Left ventricle myocardium inferior (tissue), 1 donor: ENCODE measurements around the gene C7orf25. TPM values are rescaled to one million over a fixed set of nuclear protein-coding genes. Genes with fewer than 3 reads are reported as not detected.
"Not testable (repeated sequence)": the region's sequence is repeated elsewhere in the genome, so short reads cannot be mapped to it uniquely, and the experiment has no call there.

Experiments used
- DNase-seq: peaks from one replicate; pipeline ENCODE4 v3.0.0-alpha.2; 2020
- H3K27ac ChIP-seq: fragments of 200-600 bp; replicated peaks from 2 replicates; pipeline ENCODE4 v1.8.0; 2021
- H3K27me3 ChIP-seq: fragments of 200-600 bp; 2 replicates; pipeline ENCODE4 v1.8.0; 2021; ENCODE audit warnings: low read depth
- H3K36me3 ChIP-seq: fragments of 200-600 bp; 2 replicates; pipeline ENCODE4 v1.8.0; 2021
- H3K4me1 ChIP-seq: fragments of 200-600 bp; 2 replicates; pipeline ENCODE4 v1.8.0; 2021
- H3K4me3 ChIP-seq: fragments of 200-600 bp; 2 replicates; pipeline ENCODE4 v1.8.0; 2021; ENCODE audit warnings: mild to moderate bottlenecking, moderate library complexity
- H3K9me3 ChIP-seq: fragments of 200-600 bp; replicated peaks from 2 replicates; pipeline ENCODE4 v1.8.0; 2021
- CTCF ChIP-seq: fragments of 200-600 bp; IDR thresholded peaks from 2 replicates; pipeline ENCODE4 v1.8.0; 2021; ENCODE audit warnings: antibody characterized with exemption, mild to moderate bottlenecking, borderline replicate concordance
- intact Hi-C: fragments of 100-400 bp; cut with micrococcal nuclease; formaldehyde crosslinking; loops from one replicate; pipeline ENCODE4 v1.11.0; 2022
- total RNA-seq: library from RNA; stranded (reverse); fragmentation: NEBNext Ultra II Directional; extraction: Animal tissue kit (Norgen Biotek cat#: 25700); gene quantifications from one replicate; pipeline ENCODE4 v1.2.1, GENCODE V29; 2021
- donor health status: DM: no; HTN: yes; CAD: no; lungs with severe emphysema.

C7orf25 gene
- total RNA-seq, 1 donor from 2014 or later = 4.9 TPM

DNA sequence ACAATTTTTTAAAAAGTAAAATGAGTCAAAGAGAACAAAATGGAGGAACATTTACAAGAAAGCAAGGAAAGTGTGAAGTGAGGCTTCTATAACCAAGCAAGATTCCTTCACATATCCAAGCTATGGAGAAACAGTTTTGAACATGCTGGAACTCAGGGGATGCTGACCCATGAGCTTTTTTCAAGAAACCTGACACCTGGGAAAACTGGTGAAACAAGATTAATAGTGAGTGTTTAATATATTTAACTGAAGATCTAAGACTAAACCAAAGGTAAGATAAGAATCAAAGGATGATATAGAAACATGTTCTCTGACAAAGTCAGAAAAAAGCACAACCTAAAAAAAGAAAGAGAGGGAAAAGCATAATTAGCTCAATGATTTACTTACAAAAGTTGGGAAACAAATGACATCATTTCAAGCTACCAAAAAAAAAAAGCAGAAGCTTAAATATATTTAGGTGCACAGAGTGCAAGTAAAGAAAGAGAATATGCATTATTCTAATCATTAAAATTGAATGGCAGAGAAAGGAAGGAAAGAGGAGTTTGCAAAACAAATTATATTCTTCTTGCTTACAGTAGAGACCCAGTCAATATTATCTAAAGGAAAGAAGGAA lies 24.9 kb downstream of the C7orf25 start:
- TF ChIP-seq CTCF = no peak
- Histone ChIP-seq H3K9me3 (no peaks in the 10 kb centered on the region), H3K4me3 (no peak overlapping the region), H3K36me3 (no peaks in the 10 kb centered on the region), H3K4me1 (peaks cover 27% of the 10 kb centered on the region), H3K27ac (no peak overlapping the region), H3K27me3 (no peaks in the 10 kb centered on the region)
- intact Hi-C loops = no loop called here
- DNase-seq = no peak

DNA sequence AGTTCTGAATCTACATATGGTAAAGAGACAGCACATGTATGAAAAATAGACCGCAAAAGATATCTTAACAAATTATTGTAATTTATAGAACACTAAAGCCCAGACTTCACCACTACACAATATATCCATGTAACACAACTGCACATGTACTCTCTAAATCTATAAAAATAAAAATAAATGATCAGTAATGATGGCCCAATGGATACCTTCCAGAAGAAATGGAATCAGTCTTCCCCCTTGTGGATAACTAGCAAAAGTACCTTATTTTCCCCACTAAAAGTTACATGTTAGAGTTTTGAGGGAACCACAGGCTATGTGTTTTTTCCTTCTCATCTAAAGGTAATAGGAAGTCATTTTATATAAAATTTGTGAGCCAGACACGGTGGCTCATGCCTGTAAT lies 25.7 kb downstream of the C7orf25 start:
- H3K4me3 ChIP-seq = no peak overlapping the region
- TF ChIP-seq CTCF = peak; percentile 23
- no peaks in the 10 kb centered on the region for H3K36me3 ChIP-seq
- H3K9me3 ChIP-seq = no peaks in the 10 kb centered on the region
- H3K27ac ChIP-seq = no peak overlapping the region
- H3K4me1 ChIP-seq = peaks cover 27% of the 10 kb centered on the region
- intact Hi-C loops = no loop called here
- DNase-seq = no peak
- H3K27me3 ChIP-seq = no peaks in the 10 kb centered on the region

DNA sequence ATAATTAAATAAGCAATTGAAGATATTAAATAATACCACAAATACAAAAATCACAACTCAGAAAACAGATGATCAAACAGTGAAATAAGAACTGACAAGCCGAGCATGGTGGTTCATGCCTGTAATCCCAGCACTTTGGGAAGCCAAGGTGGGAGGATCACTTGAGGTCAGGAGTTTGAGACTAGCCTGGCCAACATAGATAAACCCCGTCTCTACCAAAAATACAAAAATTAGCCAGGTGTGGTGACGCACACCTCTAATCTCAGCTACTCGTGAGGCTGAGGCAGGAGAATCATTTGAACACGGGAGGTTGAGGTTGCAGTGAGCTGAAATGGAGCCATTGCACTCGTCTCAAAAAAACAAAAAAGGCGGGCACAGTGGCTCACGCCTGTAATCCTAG lies 26.7 kb downstream of the C7orf25 start:
- H3K27ac ChIP-seq, H3K36me3 ChIP-seq, DNase-seq, intact Hi-C loops, H3K4me3 ChIP-seq, H3K27me3 ChIP-seq, H3K9me3 ChIP-seq: not testable (repeated sequence)
- peaks cover 27% of the 10 kb centered on the region for H3K4me1 ChIP-seq

DNA sequence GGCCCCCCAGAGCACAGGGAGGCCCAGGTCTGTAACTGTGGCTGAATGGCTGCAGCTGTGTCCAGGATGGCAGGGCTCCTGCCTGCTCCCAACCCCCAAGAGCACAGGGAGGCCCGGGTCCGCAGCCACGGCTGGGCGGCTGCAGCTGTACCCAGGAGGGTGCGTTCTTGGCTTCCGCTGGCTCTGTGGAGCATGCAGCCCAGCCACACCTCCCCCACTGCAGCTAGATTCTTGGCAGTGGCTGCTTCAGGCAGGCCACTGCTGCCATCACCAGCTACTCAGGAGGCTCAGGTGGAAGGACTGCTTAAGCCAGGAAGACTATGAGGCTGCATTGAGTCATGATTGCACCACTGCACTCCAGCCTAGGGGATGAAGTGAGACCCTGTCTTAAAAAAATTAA lies 27.9 kb downstream of the C7orf25 start:
- peak; percentile 28 for DNase-seq
- intact Hi-C loops = no loop called here
- no peak for TF ChIP-seq CTCF

DNA sequence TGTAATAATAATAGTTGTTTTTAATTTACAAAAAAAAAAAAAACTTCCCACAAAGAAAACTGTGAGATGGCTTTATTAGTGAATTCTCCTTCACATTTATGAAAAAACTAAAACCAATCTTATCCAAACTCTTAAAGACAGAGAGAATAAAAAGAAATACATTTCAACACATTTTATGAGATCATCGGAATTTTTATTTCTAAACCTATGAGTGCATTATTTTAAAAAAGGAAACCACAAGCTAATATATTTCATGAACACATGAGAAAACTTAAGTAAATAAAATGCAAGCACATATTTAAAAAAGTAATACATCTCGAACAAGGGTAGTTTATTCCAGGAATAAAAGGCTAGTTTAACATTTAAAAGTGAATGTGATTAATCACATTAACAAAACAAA lies 31.5 kb downstream of the C7orf25 start:
- no peaks in the 10 kb centered on the region for H3K27me3 ChIP-seq
- no peak overlapping the region for H3K4me3 ChIP-seq
- no peak for DNase-seq
- H3K27ac ChIP-seq = no peak overlapping the region
- TF ChIP-seq CTCF = no peak
- no peaks in the 10 kb centered on the region for H3K36me3 ChIP-seq
- H3K4me1 ChIP-seq = peaks cover 3% of the 10 kb centered on the region
- H3K9me3 ChIP-seq = no peaks in the 10 kb centered on the region
- intact Hi-C loops = no loop called here

More for the DNA sequence above, 27.9 kb downstream of the C7orf25 start:
- Histone ChIP-seq H3K36me3 (no peaks in the 10 kb centered on the region), H3K27me3 (no peaks in the 10 kb centered on the region), H3K4me1 (peaks cover 17% of the 10 kb centered on the region), H3K9me3 (no peaks in the 10 kb centered on the region), H3K4me3 (no peak overlapping the region), H3K27ac (no peak overlapping the region)

DNA sequence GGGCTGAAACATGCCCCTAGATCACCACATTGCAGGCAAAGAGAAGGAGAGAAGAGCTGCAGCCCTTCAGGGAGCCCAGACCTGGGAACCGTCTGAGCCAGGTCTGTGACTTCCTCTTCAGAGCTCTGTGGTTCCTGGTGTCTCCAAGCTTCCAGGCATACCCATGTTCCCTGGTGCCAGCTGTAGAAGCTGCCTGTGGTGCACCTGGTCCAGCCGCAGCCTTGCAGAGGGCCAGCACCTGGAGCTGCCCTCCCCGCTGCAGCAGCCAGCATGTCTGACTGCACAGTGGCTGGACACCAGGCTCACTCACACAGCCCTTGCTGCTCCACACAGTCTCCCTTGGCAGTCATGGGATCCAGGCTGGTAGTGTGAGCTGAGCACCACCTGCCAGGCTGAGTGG lies 33.6 kb downstream of the C7orf25 start:
- Histone ChIP-seq H3K4me3 (no peak overlapping the region), H3K9me3 (no peaks in the 10 kb centered on the region), H3K4me1 (no peaks in the 10 kb centered on the region), H3K27me3 (no peaks in the 10 kb centered on the region), H3K27ac (no peak overlapping the region), H3K36me3 (no peaks in the 10 kb centered on the region)
- intact Hi-C loops = no loop called here
- TF ChIP-seq CTCF = no peak
- no peak for DNase-seq
